GM21360 (cell line): ENCODE measurements around the gene OTOP3.
"Not testable (repeated sequence)": the region's sequence is repeated elsewhere in the genome, so short reads cannot be mapped to it uniquely, and the experiment has no call there.

Experiments used
- ATAC-seq: cut with Tn5 transposase; IDR thresholded peaks from one replicate; pipeline ENCODE4 v1.9.1; 2021; ENCODE audit warnings: mild to moderate bottlenecking, moderate library complexity; ENCODE audit not compliant: unreplicated experiment

OTOP3 gene

DNA sequence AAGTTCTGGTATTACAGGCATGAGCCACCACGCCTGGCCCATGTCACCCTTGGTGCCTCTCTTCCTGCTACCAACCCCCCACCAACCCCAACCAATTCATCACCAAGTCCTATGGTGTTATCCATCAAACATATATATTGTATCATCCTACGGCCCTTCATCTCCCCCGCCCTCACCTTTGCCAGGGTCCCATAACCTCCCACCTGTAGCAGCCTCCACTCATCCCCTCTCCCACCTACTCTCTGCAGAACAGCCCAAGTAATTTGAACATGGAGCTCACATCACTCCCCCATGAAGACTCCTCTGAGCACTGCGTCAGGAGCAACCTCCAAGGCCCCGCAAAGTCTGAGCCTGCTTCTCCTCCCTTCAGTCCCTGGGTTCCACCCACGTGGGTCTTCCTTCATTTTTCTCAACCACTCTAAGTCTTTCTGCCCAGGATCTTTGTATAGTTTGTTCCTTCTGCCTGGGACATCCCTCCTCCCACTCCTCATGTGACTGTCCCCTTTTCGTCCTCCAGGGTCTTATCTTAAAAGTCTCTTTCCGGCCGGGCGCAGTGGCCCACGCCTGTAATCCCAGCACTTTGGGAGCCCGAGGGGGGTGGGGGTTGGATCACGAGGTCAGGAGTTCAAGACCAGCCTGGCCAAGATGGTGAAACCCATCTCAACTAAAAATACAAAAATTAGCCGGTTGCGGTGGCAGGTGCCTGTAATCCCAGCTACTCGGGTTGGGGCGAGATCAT, 43.9 kb downstream of the OTOP3 start:
- ATAC-seq = no peak

DNA sequence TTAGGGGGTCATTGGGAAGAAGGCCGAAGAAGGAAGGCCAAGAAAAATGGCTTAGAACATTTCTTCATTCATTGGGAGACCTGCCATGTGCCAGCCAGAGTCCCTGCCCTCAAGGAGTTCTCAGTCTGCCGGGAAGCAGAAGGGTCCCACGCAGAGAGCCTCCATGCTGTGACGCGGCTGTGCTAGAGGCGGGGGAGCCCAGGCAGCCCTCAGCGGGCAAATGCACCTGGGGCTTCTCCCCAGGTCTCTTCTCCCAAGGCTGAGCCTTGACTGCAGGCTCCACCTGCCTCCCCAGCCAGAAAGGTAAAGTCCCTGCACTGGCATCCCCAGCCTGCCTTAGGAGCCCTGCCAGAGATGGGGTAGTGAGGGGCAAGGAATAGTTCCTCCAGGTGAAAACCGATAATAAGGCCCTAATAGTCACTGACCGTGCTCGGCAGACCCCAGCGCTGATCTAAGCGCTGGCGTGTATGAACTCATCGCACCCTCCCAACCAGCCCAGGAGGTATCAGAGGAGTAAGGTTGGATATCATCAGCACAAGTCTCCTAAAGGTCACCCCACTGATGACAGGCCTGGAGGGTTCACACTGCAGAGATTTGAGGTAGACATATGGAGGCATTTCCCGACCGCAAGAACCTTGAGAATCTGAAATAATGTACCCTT, 45.8 kb downstream of the OTOP3 start:
- ATAC-seq = no peak

DNA sequence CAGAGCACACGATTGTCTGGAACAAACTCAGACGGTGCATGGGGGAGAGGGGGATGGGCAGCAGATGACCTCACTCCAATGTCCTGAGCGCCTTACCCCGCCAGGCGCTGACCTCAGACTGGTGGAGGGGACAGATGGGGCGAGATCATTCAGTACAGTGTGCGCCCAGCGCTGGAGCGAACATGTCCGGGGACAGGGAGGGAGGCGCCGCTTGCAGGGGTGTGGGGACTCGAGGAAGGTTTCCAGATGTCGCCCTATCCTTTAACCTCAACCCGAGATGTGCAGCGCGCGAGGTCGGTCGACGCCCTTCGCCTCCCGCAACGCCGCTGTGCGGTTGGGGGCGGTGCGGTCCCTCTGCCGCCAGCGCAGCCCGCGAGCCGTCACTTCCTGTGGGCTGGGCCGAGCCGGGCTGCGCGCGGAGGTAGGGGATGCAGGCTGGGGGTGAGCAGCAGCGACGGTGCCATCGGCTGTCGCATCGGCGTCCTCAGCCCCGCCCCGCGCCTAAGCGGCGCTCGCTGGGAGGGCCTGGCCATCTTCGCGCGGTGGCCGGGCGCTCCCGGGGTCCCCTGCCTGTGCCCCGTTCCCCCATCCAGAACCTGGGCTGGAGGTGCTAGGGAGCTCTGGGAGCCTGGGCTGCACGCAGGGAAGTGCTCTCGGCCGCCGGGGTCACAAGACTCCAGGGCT, 46.4 kb downstream of the OTOP3 start:
- peak; percentile 72 for ATAC-seq

DNA sequence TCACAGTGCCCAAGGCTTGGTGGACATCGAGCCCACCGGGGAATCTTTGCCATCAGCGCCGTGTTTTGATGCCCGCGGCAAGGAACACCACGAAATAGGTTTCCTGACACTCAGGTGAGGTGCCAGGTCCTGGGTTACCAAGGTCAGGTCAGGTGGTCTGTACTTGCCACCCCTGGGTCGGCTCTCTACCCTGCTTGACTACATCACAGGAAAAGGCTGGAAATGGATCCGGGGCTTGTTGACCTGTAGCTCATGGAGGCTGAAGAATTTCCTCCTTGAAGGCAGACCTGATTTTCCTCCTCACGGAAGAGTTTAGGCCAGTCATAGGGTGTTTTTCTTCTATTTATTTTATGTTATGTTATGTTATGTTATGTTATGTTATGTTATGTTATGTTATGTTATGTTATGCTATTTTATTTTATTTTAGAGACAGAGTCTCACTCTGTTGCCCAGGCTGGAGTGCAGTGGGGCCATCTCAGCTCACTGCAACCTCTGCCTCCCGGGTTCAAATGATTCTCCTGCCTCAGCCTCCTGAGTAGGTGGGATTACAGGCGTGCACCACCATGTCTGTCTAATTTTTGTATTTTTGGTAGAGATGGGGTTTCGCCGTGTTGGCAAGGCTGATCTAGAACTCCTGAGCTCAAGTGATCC, 47.1 kb downstream of the OTOP3 start:
- not testable (repeated sequence) for ATAC-seq

DNA sequence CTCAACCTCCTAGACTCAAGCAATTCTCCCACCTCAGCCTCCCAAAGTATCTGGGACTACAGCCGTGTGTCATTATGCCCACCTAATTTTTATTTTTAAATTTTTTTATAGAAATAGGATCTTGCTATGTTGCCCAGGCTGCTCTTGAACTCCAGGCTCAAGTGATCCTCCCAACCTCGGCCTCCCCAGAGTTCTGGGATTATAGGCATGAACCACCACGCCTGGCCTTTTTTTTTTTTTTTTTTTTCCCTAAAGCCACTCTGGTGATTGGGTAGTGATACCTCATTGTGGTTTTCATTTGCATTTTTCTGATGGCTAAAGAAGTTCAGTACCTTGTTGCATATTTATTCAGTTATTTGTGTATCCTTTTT, 50.5 kb downstream of the OTOP3 start:
- ATAC-seq = no peak

DNA sequence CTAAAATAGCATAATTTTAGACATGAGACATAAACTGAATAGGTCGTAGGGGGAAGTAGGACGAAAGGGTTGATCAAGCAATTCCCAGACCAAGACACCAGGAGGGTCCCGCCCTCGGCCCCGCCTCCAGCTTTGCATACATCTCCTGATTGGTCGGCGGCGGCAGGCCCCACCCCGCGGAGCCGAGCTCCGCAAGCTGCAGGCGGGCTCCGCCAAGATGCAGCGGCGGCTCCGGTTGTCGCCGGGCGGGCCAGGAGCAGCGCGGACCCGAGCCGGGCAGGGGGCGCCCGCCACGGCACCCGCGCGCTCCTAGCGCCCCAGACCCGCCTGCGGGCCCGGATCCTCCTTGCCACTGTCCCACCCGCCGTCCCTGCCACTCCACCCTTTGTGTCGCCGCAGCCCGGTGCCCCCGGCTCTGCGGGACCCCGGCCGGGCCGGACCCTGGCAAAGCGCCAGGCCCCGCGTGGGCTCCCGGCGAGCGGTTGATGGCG, 51.8 kb downstream of the OTOP3 start, which contains the start of gene CDR2L:
Gene CDR2L, plus strand, starts transcription at position 215 of the 491 bp plus-strand sequence. CDS start 412 bp downstream, outside the sequence.
- peak; percentile 79 for ATAC-seq

DNA sequence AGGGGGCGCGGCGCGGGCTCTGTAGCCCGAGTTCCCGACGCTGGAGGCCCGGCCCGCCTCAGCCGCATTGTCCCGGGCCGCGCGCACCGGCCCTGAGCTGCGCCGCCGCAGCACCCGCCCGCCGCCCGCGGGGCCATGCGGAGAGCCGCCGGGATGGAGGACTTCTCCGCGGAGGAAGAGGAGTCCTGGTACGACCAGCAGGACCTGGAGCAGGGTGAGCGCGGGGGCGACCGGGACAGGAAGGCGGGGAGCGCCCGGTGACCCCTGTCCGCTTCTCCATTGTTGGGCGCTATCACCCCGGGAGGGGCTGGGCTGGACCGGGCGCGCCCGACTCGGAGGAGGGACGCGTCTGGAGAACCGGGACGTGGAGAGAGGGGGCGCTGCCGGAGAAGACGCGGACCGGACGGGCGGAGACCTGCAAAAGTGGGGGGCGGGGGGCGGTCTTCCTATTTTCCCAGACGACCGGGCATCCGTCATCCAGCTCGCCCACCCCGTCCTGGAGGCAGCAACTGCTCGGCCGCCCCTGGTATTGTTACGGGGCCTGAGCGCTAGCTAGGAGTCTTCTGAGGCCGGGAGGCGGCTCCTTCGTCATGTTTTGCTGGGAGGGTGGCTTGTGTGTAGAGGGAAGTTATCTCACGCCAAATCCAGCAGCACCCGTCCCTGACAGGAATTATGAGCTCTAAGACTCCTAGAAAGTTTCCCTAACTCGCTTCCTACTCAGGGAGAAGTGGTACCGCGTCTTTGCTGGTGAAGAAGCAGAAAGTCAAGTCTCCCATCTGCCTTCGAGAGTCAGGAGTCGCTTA, 52.4 kb downstream of the OTOP3 start:
- ATAC-seq = peak; percentile 28

DNA sequence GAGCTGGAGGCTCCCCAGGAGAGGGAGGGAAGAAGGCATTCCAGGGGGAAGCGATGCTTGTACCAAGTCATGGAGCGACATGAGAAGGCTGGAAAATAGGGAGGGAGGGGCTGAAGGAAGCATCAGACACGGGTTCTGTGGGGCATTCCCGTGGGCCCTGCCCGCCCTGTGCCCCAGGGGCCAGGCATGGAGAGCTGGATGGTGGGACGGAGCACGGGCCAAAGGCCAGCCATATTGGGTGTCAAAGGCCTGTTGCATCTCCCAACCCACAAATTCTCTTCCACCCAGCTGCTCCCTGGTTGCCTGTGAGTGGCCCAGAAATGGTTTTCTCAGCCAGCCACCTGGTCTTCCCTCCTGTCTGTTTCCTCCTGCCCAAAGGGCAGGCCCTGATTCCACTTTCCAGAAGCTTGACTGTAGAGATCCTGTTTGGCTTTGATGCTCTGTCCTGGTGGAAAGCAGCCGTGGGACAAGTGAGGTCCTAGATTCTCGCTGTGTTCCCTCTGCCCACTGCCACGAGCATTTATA, 54.9 kb downstream of the OTOP3 start:
- no peak for ATAC-seq

DNA sequence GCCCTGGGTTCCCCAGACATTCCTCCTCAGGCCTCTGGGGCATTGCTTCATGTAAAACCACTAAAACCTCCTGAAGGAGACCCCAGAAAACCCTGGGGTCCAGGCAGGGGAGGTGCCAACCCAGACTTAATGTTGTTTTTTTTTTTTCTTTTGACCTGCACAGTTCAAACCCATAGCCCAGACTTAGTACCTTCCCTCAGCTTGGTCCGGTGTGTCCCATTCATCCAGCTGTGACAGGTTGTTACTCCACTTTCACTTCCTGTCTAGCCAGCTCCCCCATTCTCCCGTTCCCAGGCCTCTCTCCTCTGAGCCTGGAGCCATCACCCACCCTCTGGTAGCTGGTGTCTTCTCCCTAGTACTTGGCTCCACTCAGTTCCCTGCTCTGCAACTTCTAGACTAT, 56.5 kb downstream of the OTOP3 start:
- no peak for ATAC-seq

DNA sequence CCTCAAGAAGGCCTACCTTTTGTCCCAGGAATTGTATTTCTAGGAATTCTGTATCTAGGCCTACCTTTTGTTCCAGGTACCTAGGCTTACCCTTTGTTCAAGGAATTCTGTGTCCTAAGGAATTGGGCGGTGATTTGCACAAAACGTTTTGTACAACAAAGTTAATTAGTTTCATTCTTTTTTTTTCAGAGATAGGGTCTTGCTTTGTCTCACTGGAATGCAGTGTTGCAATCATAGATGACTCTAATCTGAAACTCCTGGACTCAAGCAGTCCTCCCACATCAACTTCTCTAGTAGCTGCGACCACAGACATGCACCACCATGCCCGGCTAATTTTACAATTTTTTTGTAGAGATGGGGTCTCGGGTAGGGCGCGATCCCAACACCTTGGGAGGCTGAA, 58.7 kb downstream of the OTOP3 start:
- ATAC-seq = no peak

DNA sequence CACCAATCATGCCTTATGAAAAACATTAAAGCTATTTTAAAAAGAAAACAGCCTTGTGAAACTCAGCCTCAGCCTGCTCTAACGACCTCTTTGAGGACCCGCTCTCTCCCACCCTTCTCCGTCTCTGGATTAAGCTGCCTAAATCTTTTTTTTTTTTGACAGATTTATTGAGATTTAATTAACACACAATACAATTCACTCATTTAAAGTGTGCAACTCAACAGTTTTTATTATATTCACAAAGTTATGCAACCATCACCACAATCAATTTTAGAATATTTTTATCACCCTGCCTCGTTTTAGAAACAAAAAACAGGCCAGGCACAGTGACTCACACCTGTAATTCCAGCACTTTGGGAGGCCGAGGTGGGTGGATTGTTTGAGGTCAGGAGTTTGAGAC, 60.1 kb downstream of the OTOP3 start:
- no peak for ATAC-seq

DNA sequence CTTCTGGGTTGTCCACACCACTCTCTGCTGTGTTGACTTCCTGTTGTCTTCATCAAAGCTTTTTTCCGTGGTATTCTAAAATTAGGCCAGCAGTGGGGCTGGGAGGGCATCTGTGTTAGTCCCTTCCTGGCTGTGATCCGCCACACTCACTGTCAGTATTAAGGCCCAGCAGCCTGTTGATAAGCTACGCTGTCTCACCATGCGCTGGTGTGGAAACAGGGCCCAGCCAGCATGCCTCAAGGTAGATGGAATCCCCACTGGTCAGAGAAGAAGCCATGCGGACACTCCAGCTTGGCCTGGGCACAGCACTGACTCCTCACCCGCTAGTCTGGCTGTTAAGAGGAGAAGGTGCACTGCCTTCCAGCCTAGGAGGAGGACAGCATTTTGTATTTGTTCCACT, 63.1 kb downstream of the OTOP3 start:
- no peak for ATAC-seq

DNA sequence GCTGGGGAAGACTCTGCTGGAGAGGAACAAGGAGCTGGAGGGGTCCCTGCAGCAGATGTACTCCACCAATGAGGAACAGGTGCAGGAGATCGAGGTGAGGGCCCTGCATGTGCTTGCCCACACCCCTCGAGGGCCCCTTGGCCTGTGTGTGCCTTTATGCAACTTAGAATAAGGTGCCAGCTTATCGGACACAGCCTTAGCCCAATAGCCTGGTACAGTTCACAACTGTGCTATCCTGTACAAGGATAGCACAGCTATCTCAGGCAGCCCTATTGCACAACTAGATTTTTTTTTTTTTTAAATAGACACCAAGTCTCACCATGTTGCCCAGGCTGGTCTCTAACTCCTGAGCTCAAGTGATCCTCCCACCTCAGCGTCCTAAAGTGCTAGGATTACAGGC, 63.8 kb downstream of the OTOP3 start:
- no peak for ATAC-seq
